ENCODE results near the gene GUF1.

GRCh38 chr4:44725166-44725565, 46.9 kb downstream of the GUF1 start:
- TF ChIP-seq, protein P1, sequence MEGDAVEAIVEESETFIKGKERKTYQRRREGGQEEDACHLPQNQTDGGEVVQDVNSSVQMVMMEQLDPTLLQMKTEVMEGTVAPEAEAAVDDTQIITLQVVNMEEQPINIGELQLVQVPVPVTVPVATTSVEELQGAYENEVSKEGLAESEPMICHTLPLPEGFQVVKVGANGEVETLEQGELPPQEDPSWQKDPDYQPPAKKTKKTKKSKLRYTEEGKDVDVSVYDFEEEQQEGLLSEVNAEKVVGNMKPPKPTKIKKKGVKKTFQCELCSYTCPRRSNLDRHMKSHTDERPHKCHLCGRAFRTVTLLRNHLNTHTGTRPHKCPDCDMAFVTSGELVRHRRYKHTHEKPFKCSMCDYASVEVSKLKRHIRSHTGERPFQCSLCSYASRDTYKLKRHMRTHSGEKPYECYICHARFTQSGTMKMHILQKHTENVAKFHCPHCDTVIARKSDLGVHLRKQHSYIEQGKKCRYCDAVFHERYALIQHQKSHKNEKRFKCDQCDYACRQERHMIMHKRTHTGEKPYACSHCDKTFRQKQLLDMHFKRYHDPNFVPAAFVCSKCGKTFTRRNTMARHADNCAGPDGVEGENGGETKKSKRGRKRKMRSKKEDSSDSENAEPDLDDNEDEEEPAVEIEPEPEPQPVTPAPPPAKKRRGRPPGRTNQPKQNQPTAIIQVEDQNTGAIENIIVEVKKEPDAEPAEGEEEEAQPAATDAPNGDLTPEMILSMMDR (IDR thresholded peaks at IDR 0.05; ENCODE audit: low read depth, low read length, missing input control), result no peak
- no peak for TF ChIP-seq FOXA1 (IDR thresholded peaks at IDR 0.05)
- TF ChIP-seq, protein P2, sequence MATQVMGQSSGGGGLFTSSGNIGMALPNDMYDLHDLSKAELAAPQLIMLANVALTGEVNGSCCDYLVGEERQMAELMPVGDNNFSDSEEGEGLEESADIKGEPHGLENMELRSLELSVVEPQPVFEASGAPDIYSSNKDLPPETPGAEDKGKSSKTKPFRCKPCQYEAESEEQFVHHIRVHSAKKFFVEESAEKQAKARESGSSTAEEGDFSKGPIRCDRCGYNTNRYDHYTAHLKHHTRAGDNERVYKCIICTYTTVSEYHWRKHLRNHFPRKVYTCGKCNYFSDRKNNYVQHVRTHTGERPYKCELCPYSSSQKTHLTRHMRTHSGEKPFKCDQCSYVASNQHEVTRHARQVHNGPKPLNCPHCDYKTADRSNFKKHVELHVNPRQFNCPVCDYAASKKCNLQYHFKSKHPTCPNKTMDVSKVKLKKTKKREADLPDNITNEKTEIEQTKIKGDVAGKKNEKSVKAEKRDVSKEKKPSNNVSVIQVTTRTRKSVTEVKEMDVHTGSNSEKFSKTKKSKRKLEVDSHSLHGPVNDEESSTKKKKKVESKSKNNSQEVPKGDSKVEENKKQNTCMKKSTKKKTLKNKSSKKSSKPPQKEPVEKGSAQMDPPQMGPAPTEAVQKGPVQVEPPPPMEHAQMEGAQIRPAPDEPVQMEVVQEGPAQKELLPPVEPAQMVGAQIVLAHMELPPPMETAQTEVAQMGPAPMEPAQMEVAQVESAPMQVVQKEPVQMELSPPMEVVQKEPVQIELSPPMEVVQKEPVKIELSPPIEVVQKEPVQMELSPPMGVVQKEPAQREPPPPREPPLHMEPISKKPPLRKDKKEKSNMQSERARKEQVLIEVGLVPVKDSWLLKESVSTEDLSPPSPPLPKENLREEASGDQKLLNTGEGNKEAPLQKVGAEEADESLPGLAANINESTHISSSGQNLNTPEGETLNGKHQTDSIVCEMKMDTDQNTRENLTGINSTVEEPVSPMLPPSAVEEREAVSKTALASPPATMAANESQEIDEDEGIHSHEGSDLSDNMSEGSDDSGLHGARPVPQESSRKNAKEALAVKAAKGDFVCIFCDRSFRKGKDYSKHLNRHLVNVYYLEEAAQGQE (IDR thresholded peaks at IDR 0.05), result no peak
- TF ChIP-seq JUND (IDR thresholded peaks at IDR 0.05), result no peak
- no peak for TF ChIP-seq RAD21 (IDR thresholded peaks at IDR 0.05)
- no peak for TF ChIP-seq ZBTB33 (IDR thresholded peaks at IDR 0.05)
- TF ChIP-seq RXRA (IDR thresholded peaks at IDR 0.05), result no peak
- no peak for TF ChIP-seq YY1 (IDR thresholded peaks at IDR 0.05)
- no peak for TF ChIP-seq SP1 (IDR thresholded peaks at IDR 0.05)
- TF ChIP-seq EGR1 (IDR thresholded peaks at IDR 0.05; ENCODE audit: low read depth in 2 of 2), result no peak
